IMR-90 (cell line): ENCODE data around the gene NKTR. TPM values are rescaled to one million over a fixed set of nuclear protein-coding genes. Genes with fewer than 3 reads are reported as not detected.

ENCODE experiments used
- ATAC-seq: fragments of 200-7000 bp; cut with Tn5 transposase; 2 replicates; pipeline ENCODE4 v1.9.1; 2020; ENCODE audit warnings: low read depth, mild to moderate bottlenecking, moderate library complexity
- BruUV-seq: library from RNA; stranded (reverse); fragments of 400-500 nt; replicated peaks from 2 replicates; lab custom pipeline; 2021; lab: Mats Ljungman, UMichigan
- CTCF ChIA-PET: fragments of 300-600 bp; formaldehyde crosslinking; extraction: SDS; loops from one replicate; lab custom pipeline; 2021; ENCODE audit warnings: antibody characterized with exemption; lab: Yijun Ruan, JAX
- POLR2A ChIA-PET: fragments of 300-600 bp; sonication (Branson Sonifier 250); formaldehyde crosslinking; loops from one replicate; lab custom pipeline; 2022; ENCODE audit warnings: antibody characterized with exemption; ENCODE audit not compliant: unreplicated experiment; lab: Charles Lee
- DNase-seq: peaks from one replicate; pipeline ENCODE4 v3.0.0; 2013
- H2AFZ ChIP-seq: replicated peaks from 2 replicates; pipeline ENCODE3; 2013; ENCODE audit warnings: low read length, mild to moderate bottlenecking; ENCODE audit not compliant: poor library complexity
- H2AK5ac ChIP-seq: 2 replicates; pipeline ENCODE4 v1.6.1; 2013; ENCODE audit warnings: low read depth, low read length, inconsistent platforms
- H2AK9ac ChIP-seq: replicated peaks from 2 replicates; pipeline ENCODE3; 2013; ENCODE audit warnings: mild to moderate bottlenecking, low read depth, low read length, moderate library complexity; ENCODE audit not compliant: poor library complexity
- H2BK120ac ChIP-seq: 2 replicates; pipeline ENCODE4 v1.6.1; 2013; ENCODE audit warnings: low read depth, low read length, inconsistent platforms
- H2BK15ac ChIP-seq: 3 replicates; pipeline ENCODE4 v1.6.1; 2013; ENCODE audit warnings: low read depth, low read length, inconsistent platforms
- H2BK20ac ChIP-seq: 2 replicates; pipeline ENCODE4 v1.6.1; 2013; ENCODE audit warnings: low read depth, mild to moderate bottlenecking, inconsistent platforms, low read length, moderate library complexity
- H2BK5ac ChIP-seq: 2 replicates; pipeline ENCODE4 v1.6.1; 2013; ENCODE audit warnings: mild to moderate bottlenecking, low read depth, low read length, inconsistent platforms; ENCODE audit not compliant: poor library complexity, severe bottlenecking
- H3K14ac ChIP-seq: replicated peaks from 2 replicates; pipeline ENCODE4 v1.6.1; 2013; ENCODE audit warnings: low read depth, low read length, inconsistent platforms
- H3K18ac ChIP-seq: 2 replicates; pipeline ENCODE4 v1.6.1; 2013; ENCODE audit warnings: low read depth, low read length, control low read depth
- H3K23ac ChIP-seq: 2 replicates; pipeline ENCODE4 v1.6.1; 2013; ENCODE audit warnings: low read depth, low read length, inconsistent platforms
- H3K27ac ChIP-seq: 2 replicates; pipeline ENCODE4 v1.5.1; 2013; ENCODE audit warnings: mild to moderate bottlenecking, control low read depth, low read length; ENCODE audit not compliant: insufficient read depth
- H3K27me3 ChIP-seq: 2 replicates; pipeline ENCODE4 v1.6.1; 2013; ENCODE audit warnings: low read length; ENCODE audit not compliant: control insufficient read depth, insufficient read depth
- H3K36me3 ChIP-seq: 2 replicates; pipeline ENCODE4 v1.6.1; 2013; ENCODE audit warnings: low read length, mixed read lengths; ENCODE audit not compliant: control insufficient read depth, insufficient read depth
- H3K4ac ChIP-seq: 2 replicates; pipeline ENCODE4 v1.6.1; 2013; ENCODE audit warnings: low read depth, low read length, inconsistent platforms
- H3K4me1 ChIP-seq: 2 replicates; pipeline ENCODE4 v1.6.1; 2013; ENCODE audit warnings: low read length, mixed read lengths; ENCODE audit not compliant: control insufficient read depth, insufficient read depth
- H3K4me2 ChIP-seq: 2 replicates; pipeline ENCODE4 v1.6.1; 2013; ENCODE audit warnings: low read depth, mild to moderate bottlenecking, control low read depth, low read length, moderate library complexity
- H3K4me3 ChIP-seq: 2 replicates; pipeline ENCODE4 v1.5.1; 2013; ENCODE audit warnings: low read depth, mild to moderate bottlenecking, control low read depth, low read length, moderate library complexity; ENCODE audit not compliant: insufficient read depth
- H3K56ac ChIP-seq: 2 replicates; pipeline ENCODE4 v1.6.1; 2013; ENCODE audit warnings: low read length, inconsistent platforms; ENCODE audit not compliant: insufficient read depth; ENCODE audit errors: extremely low read depth
- H3K79me1 ChIP-seq, 2 experiments: 2 replicates each; pipeline ENCODE4 v1.6.1; 2013; ENCODE audit warnings: low read length in 2 of 2, inconsistent platforms in 1 of 2, low read depth in 1 of 2
- H3K9ac ChIP-seq: 2 replicates; pipeline ENCODE4 v1.6.1; 2013; ENCODE audit warnings: low read depth, low read length, control low read depth
- H3K9me1 ChIP-seq: 2 replicates; pipeline ENCODE4 v1.6.1; 2013; ENCODE audit warnings: low read length, inconsistent platforms; ENCODE audit not compliant: insufficient read depth
- H3K9me3 ChIP-seq: 2 replicates; pipeline ENCODE4 v1.6.1; 2013; ENCODE audit warnings: low read length; ENCODE audit not compliant: control insufficient read depth, insufficient read depth
- H4K20me1 ChIP-seq: 2 replicates; pipeline ENCODE4 v1.6.1; 2013; ENCODE audit warnings: low read length, inconsistent platforms; ENCODE audit not compliant: insufficient read depth
- H4K5ac ChIP-seq: 2 replicates; pipeline ENCODE4 v1.6.1; 2013; ENCODE audit warnings: mild to moderate bottlenecking, low read depth, low read length, control low read depth
- H4K8ac ChIP-seq, 2 experiments: 2 replicates each; pipeline ENCODE4 v1.6.1; 2013; ENCODE audit warnings: low read depth in 2 of 2, low read length in 2 of 2, control low read depth in 1 of 2, inconsistent platforms in 1 of 2
- H4K91ac ChIP-seq: 2 replicates; pipeline ENCODE4 v1.6.1; 2013; ENCODE audit warnings: low read depth, low read length, inconsistent platforms; ENCODE audit not compliant: insufficient read depth
- BHLHE40 ChIP-seq: fragments of 150-350 bp; IDR thresholded peaks from 2 replicates; pipeline ENCODE4 v1.6.1; 2016; ENCODE audit warnings: mild to moderate bottlenecking, low read depth, low read length
- CEBPB ChIP-seq: IDR thresholded peaks from 2 replicates; pipeline ENCODE4 v1.6.1; 2012; ENCODE audit warnings: low read depth, low read length, improper control_type of control experiment
- MXI1 ChIP-seq: IDR thresholded peaks from 2 replicates; pipeline ENCODE4 v1.6.1; 2012; ENCODE audit warnings: low read depth, mild to moderate bottlenecking, low read length, moderate library complexity, borderline replicate concordance
- RAD21 ChIP-seq: IDR thresholded peaks from 2 replicates; pipeline ENCODE4 v1.6.1; 2012; ENCODE audit warnings: low read length, improper control_type of control experiment
- RCOR1 ChIP-seq: IDR thresholded peaks from 2 replicates; pipeline ENCODE4 v1.6.1; 2012; ENCODE audit warnings: mild to moderate bottlenecking, low read length, improper control_type of control experiment; ENCODE audit not compliant: insufficient replicate concordance
- WGBS, 2 experiments: methylation state at CpG; one replicate each; pipeline versions ENCODE4 v1.1.5 to v1.1.7; 2013; ENCODE audit warnings: missing lambda C conversion rate in 2 of 2; ENCODE audit not compliant: insufficient read length in 1 of 2; ENCODE audit errors: extremely low coverage in 2 of 2; 5-methylcytosine and 5-hydroxymethylcytosine counted together
- dilution Hi-C: fragments of 300-500 bp; cut with HindIII; formaldehyde crosslinking; loops from one replicate; pipeline ENCODE4 v1.14.3; 2018; ENCODE audit warnings: low sequenced_read_pairs; ENCODE audit not compliant: unreplicated experiment
- in situ Hi-C: fragments of 300-500 bp; cut with MboI; formaldehyde crosslinking; loops from 3 replicates; pipeline ENCODE4 v1.14.3; 2019; ENCODE audit warnings: low sequenced_read_pairs, inconsistent platforms, mixed read lengths
- intact Hi-C: fragments of 100-400 bp; cut with micrococcal nuclease; formaldehyde crosslinking; loops from 2 replicates; pipeline ENCODE4 v1.10.0; 2022
- polyA plus RNA-seq, 3 experiments: library from polyadenylated mRNA; depleted of rRNA; stranded (reverse); fragments of >200 nt; gene quantifications; 2 replicates each; pipeline ENCODE4 v1.2.3, GENCODE V29; 2012; ENCODE audit warnings: low replicate concordance in 1 of 3
- total RNA-seq: library from RNA; depleted of rRNA; stranded (reverse); fragments of >200 nt; gene quantifications from 2 replicates; pipeline ENCODE4 v1.2.3, GENCODE V29; 2012

NKTR gene
- total and polyA plus RNA-seq, 2 of the 4 experiments (the other 2 are of a cell fraction) = 24.0 to 30.7 TPM

DNA sequence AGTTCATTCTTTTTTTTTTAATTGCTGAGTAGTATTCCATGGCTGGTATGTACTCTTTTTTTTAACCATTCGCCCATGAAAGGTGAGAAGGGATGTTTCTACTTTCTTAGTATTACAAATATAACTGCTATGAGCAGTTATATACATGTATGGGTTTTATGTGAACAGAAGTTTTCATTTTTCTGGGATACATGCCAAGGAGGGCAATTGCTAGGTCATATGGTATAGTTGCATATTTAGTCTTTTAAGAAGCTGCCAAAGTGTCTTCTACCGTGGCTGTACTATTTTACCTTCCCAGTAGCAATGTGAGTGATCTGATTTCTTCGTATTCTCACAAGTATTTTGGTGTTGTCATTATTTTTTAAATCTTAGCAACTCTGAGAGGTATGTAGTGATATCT is 73.7 kb downstream of the NKTR start:
- H3K9ac ChIP-seq = no peak overlapping the region
- no TSS peak for BruUV-seq
- H4K5ac ChIP-seq = no peak overlapping the region
- no peak overlapping the region for H2BK20ac ChIP-seq
- H4K91ac ChIP-seq = no peak overlapping the region
- H3K36me3 ChIP-seq = no peaks in the 10 kb centered on the region
- H2AFZ ChIP-seq = no peak overlapping the region
- no peak overlapping the region for H3K14ac ChIP-seq
- no peak for TF ChIP-seq RAD21
- TF ChIP-seq RCOR1 = no peak
- TF ChIP-seq BHLHE40 = no peak
- TF ChIP-seq CEBPB = no peak
- no peak for TF ChIP-seq MXI1
- no peaks in the 10 kb centered on the region for H4K20me1 ChIP-seq
- no peak overlapping the region for H3K4me3 ChIP-seq
- no peaks in the 10 kb centered on the region for H3K4me1 ChIP-seq
- DNase-seq (no peak), ATAC-seq (no peak)
- H3K27me3 ChIP-seq = peaks cover 10% of the 10 kb centered on the region
- peaks cover 5% of the 10 kb centered on the region for H3K9me3 ChIP-seq
- no peaks in the 10 kb centered on the region for H3K79me1 ChIP-seq
- WGBS, 2 experiments = no CpG with 5 or more reads among the region's 3 CpGs
- H3K23ac ChIP-seq = no peak overlapping the region
- in situ Hi-C loops = no loop called here
- intact Hi-C loops = no loop called here
- H3K27ac ChIP-seq = no peak overlapping the region
- H2AK9ac ChIP-seq = no peak overlapping the region
- no peak overlapping the region for H3K18ac ChIP-seq
- no peak overlapping the region for H2AK5ac ChIP-seq
- H2BK15ac ChIP-seq = no peak overlapping the region
- H4K8ac ChIP-seq = no peak overlapping the region
- dilution Hi-C loops = no loop called here
- H3K56ac ChIP-seq = no peak overlapping the region
- ChIA-PET CTCF (no interaction called here), POLR2A (no interaction called here)
- no peak overlapping the region for H2BK5ac ChIP-seq
- H3K4ac ChIP-seq = no peak overlapping the region
- no peaks in the 10 kb centered on the region for H3K9me1 ChIP-seq
- no peak overlapping the region for H2BK120ac ChIP-seq
- no peak overlapping the region for H3K4me2 ChIP-seq
